IMR-90 (cell line): Measurements from ENCODE around the gene BCL2L11. TPM values are rescaled to one million over a fixed set of nuclear protein-coding genes. Genes with fewer than 3 reads are reported as not detected.

Source experiments
- ATAC-seq: fragments of 200-7000 bp; cut with Tn5 transposase; 2 replicates; pipeline ENCODE4 v1.9.1; 2020; ENCODE audit warnings: low read depth, mild to moderate bottlenecking, moderate library complexity
- BruUV-seq: library from RNA; stranded (reverse); fragments of 400-500 nt; replicated peaks from 2 replicates; lab custom pipeline; 2021; lab: Mats Ljungman, UMichigan
- CTCF ChIA-PET: fragments of 300-600 bp; formaldehyde crosslinking; extraction: SDS; loops from one replicate; lab custom pipeline; 2021; ENCODE audit warnings: antibody characterized with exemption; lab: Yijun Ruan, JAX
- POLR2A ChIA-PET: fragments of 300-600 bp; sonication (Branson Sonifier 250); formaldehyde crosslinking; loops from one replicate; lab custom pipeline; 2022; ENCODE audit warnings: antibody characterized with exemption; ENCODE audit not compliant: unreplicated experiment; lab: Charles Lee
- DNase-seq: peaks from one replicate; pipeline ENCODE4 v3.0.0; 2013
- H2AFZ ChIP-seq: replicated peaks from 2 replicates; pipeline ENCODE3; 2013; ENCODE audit warnings: low read length, mild to moderate bottlenecking; ENCODE audit not compliant: poor library complexity
- H2AK5ac ChIP-seq: 2 replicates; pipeline ENCODE4 v1.6.1; 2013; ENCODE audit warnings: low read depth, low read length, inconsistent platforms
- H2AK9ac ChIP-seq: replicated peaks from 2 replicates; pipeline ENCODE3; 2013; ENCODE audit warnings: mild to moderate bottlenecking, low read depth, low read length, moderate library complexity; ENCODE audit not compliant: poor library complexity
- H2BK120ac ChIP-seq: 2 replicates; pipeline ENCODE4 v1.6.1; 2013; ENCODE audit warnings: low read depth, low read length, inconsistent platforms
- H2BK15ac ChIP-seq: 3 replicates; pipeline ENCODE4 v1.6.1; 2013; ENCODE audit warnings: low read depth, low read length, inconsistent platforms
- H2BK20ac ChIP-seq: 2 replicates; pipeline ENCODE4 v1.6.1; 2013; ENCODE audit warnings: low read depth, mild to moderate bottlenecking, inconsistent platforms, low read length, moderate library complexity
- H2BK5ac ChIP-seq: 2 replicates; pipeline ENCODE4 v1.6.1; 2013; ENCODE audit warnings: mild to moderate bottlenecking, low read depth, low read length, inconsistent platforms; ENCODE audit not compliant: poor library complexity, severe bottlenecking
- H3K14ac ChIP-seq: replicated peaks from 2 replicates; pipeline ENCODE4 v1.6.1; 2013; ENCODE audit warnings: low read depth, low read length, inconsistent platforms
- H3K18ac ChIP-seq: 2 replicates; pipeline ENCODE4 v1.6.1; 2013; ENCODE audit warnings: low read depth, low read length, control low read depth
- H3K23ac ChIP-seq: 2 replicates; pipeline ENCODE4 v1.6.1; 2013; ENCODE audit warnings: low read depth, low read length, inconsistent platforms
- H3K27ac ChIP-seq: 2 replicates; pipeline ENCODE4 v1.5.1; 2013; ENCODE audit warnings: mild to moderate bottlenecking, control low read depth, low read length; ENCODE audit not compliant: insufficient read depth
- H3K27me3 ChIP-seq: 2 replicates; pipeline ENCODE4 v1.6.1; 2013; ENCODE audit warnings: low read length; ENCODE audit not compliant: control insufficient read depth, insufficient read depth
- H3K36me3 ChIP-seq: 2 replicates; pipeline ENCODE4 v1.6.1; 2013; ENCODE audit warnings: low read length, mixed read lengths; ENCODE audit not compliant: control insufficient read depth, insufficient read depth
- H3K4ac ChIP-seq: 2 replicates; pipeline ENCODE4 v1.6.1; 2013; ENCODE audit warnings: low read depth, low read length, inconsistent platforms
- H3K4me1 ChIP-seq: 2 replicates; pipeline ENCODE4 v1.6.1; 2013; ENCODE audit warnings: low read length, mixed read lengths; ENCODE audit not compliant: control insufficient read depth, insufficient read depth
- H3K4me2 ChIP-seq: 2 replicates; pipeline ENCODE4 v1.6.1; 2013; ENCODE audit warnings: low read depth, mild to moderate bottlenecking, control low read depth, low read length, moderate library complexity
- H3K4me3 ChIP-seq: 2 replicates; pipeline ENCODE4 v1.5.1; 2013; ENCODE audit warnings: low read depth, mild to moderate bottlenecking, control low read depth, low read length, moderate library complexity; ENCODE audit not compliant: insufficient read depth
- H3K56ac ChIP-seq: 2 replicates; pipeline ENCODE4 v1.6.1; 2013; ENCODE audit warnings: low read length, inconsistent platforms; ENCODE audit not compliant: insufficient read depth; ENCODE audit errors: extremely low read depth
- H3K79me1 ChIP-seq, 2 experiments: 2 replicates each; pipeline ENCODE4 v1.6.1; 2013; ENCODE audit warnings: low read length in 2 of 2, inconsistent platforms in 1 of 2, low read depth in 1 of 2
- H3K9ac ChIP-seq: 2 replicates; pipeline ENCODE4 v1.6.1; 2013; ENCODE audit warnings: low read depth, low read length, control low read depth
- H3K9me1 ChIP-seq: 2 replicates; pipeline ENCODE4 v1.6.1; 2013; ENCODE audit warnings: low read length, inconsistent platforms; ENCODE audit not compliant: insufficient read depth
- H3K9me3 ChIP-seq: 2 replicates; pipeline ENCODE4 v1.6.1; 2013; ENCODE audit warnings: low read length; ENCODE audit not compliant: control insufficient read depth, insufficient read depth
- H4K20me1 ChIP-seq: 2 replicates; pipeline ENCODE4 v1.6.1; 2013; ENCODE audit warnings: low read length, inconsistent platforms; ENCODE audit not compliant: insufficient read depth
- H4K5ac ChIP-seq: 2 replicates; pipeline ENCODE4 v1.6.1; 2013; ENCODE audit warnings: mild to moderate bottlenecking, low read depth, low read length, control low read depth
- H4K8ac ChIP-seq, 2 experiments: 2 replicates each; pipeline ENCODE4 v1.6.1; 2013; ENCODE audit warnings: low read depth in 2 of 2, low read length in 2 of 2, control low read depth in 1 of 2, inconsistent platforms in 1 of 2
- H4K91ac ChIP-seq: 2 replicates; pipeline ENCODE4 v1.6.1; 2013; ENCODE audit warnings: low read depth, low read length, inconsistent platforms; ENCODE audit not compliant: insufficient read depth
- BHLHE40 ChIP-seq: fragments of 150-350 bp; IDR thresholded peaks from 2 replicates; pipeline ENCODE4 v1.6.1; 2016; ENCODE audit warnings: mild to moderate bottlenecking, low read depth, low read length
- CEBPB ChIP-seq: IDR thresholded peaks from 2 replicates; pipeline ENCODE4 v1.6.1; 2012; ENCODE audit warnings: low read depth, low read length, improper control_type of control experiment
- ELK1 ChIP-seq: fragments of 150-350 bp; IDR thresholded peaks from 2 replicates; pipeline ENCODE4 v1.6.1; 2016; ENCODE audit warnings: low read depth, mild to moderate bottlenecking, low read length, moderate library complexity, borderline replicate concordance
- MAFK ChIP-seq: IDR thresholded peaks from 2 replicates; pipeline ENCODE4 v1.6.1; 2012; ENCODE audit warnings: low read depth, low read length, improper control_type of control experiment
- NFE2L2 ChIP-seq: fragments of 150-350 bp; IDR thresholded peaks from 2 replicates; pipeline ENCODE4 v1.6.1; 2016; ENCODE audit warnings: low read depth, mild to moderate bottlenecking, low read length
- RAD21 ChIP-seq: IDR thresholded peaks from 2 replicates; pipeline ENCODE4 v1.6.1; 2012; ENCODE audit warnings: low read length, improper control_type of control experiment
- RCOR1 ChIP-seq: IDR thresholded peaks from 2 replicates; pipeline ENCODE4 v1.6.1; 2012; ENCODE audit warnings: mild to moderate bottlenecking, low read length, improper control_type of control experiment; ENCODE audit not compliant: insufficient replicate concordance
- RFX5 ChIP-seq: IDR thresholded peaks from 2 replicates; pipeline ENCODE4 v1.8.0; 2012; ENCODE audit warnings: low read depth, mild to moderate bottlenecking, low read length, moderate library complexity
- SMC3 ChIP-seq: fragments of 150-350 bp; IDR thresholded peaks from 2 replicates; pipeline ENCODE4 v1.6.1; 2016; ENCODE audit warnings: low read depth, mild to moderate bottlenecking, antibody characterized with exemption, low read length, moderate library complexity
- USF2 ChIP-seq: fragments of 150-350 bp; IDR thresholded peaks from 2 replicates; pipeline ENCODE4 v1.6.1; 2017; ENCODE audit warnings: mild to moderate bottlenecking, antibody characterized with exemption, low read length, low read depth
- WGBS, 2 experiments: methylation state at CpG; one replicate each; pipeline versions ENCODE4 v1.1.5 to v1.1.7; 2013; ENCODE audit warnings: missing lambda C conversion rate in 2 of 2; ENCODE audit not compliant: insufficient read length in 1 of 2; ENCODE audit errors: extremely low coverage in 2 of 2; 5-methylcytosine and 5-hydroxymethylcytosine counted together
- dilution Hi-C: fragments of 300-500 bp; cut with HindIII; formaldehyde crosslinking; loops from one replicate; pipeline ENCODE4 v1.14.3; 2018; ENCODE audit warnings: low sequenced_read_pairs; ENCODE audit not compliant: unreplicated experiment
- in situ Hi-C: fragments of 300-500 bp; cut with MboI; formaldehyde crosslinking; loops from 3 replicates; pipeline ENCODE4 v1.14.3; 2019; ENCODE audit warnings: low sequenced_read_pairs, inconsistent platforms, mixed read lengths
- intact Hi-C: fragments of 100-400 bp; cut with micrococcal nuclease; formaldehyde crosslinking; loops from 2 replicates; pipeline ENCODE4 v1.10.0; 2022
- polyA plus RNA-seq, 3 experiments: library from polyadenylated mRNA; depleted of rRNA; stranded (reverse); fragments of >200 nt; gene quantifications; 2 replicates each; pipeline ENCODE4 v1.2.3, GENCODE V29; 2012; ENCODE audit warnings: low replicate concordance in 1 of 3
- total RNA-seq: library from RNA; depleted of rRNA; stranded (reverse); fragments of >200 nt; gene quantifications from 2 replicates; pipeline ENCODE4 v1.2.3, GENCODE V29; 2012
- TF ChIP-seq, protein P1 (sequence below): conservative IDR thresholded peaks from 2 replicates; pipeline ENCODE4 v1.5.1; 2012; ENCODE audit warnings: mild to moderate bottlenecking, low read depth, low read length, improper control_type of control experiment

Gene BCL2L11
- total and polyA plus RNA-seq, 2 of the 4 experiments (the other 2 are of a cell fraction): 1.1 to 1.7 TPM

GRCh38 chr2:111207851-111208250, 87.1 kb downstream of the BCL2L11 start:
- dilution Hi-C loops: no loop called here
- H4K91ac ChIP-seq: no peak overlapping the region

More at GRCh38 chr2:111207851-111208250, 87.1 kb downstream of the BCL2L11 start:
- Histone ChIP-seq H3K4ac (no peak overlapping the region), H4K8ac (no peak overlapping the region), H3K36me3 (peaks cover 13% of the 10 kb centered on the region), H2AFZ (no peak overlapping the region), H3K23ac (no peak overlapping the region), H2BK20ac (no peak overlapping the region), H3K14ac (no peak overlapping the region), H3K56ac (no peak overlapping the region), H4K5ac (no peak overlapping the region), H3K9me3 (no peaks in the 10 kb centered on the region), H3K27me3 (no peaks in the 10 kb centered on the region), H2BK5ac (no peak overlapping the region), H2BK15ac (no peak overlapping the region), H2AK5ac (no peak overlapping the region), H3K4me2 (no peak overlapping the region), H3K9me1 (peaks cover 4% of the 10 kb centered on the region), H3K4me1 (peaks cover 3% of the 10 kb centered on the region), H2AK9ac (no peak overlapping the region), H2BK120ac (no peak overlapping the region), H3K4me3 (no peak overlapping the region), H3K27ac (no peak overlapping the region), H3K79me1 (peaks cover 7 to 22% of the 10 kb centered on the region in 2 experiments; a peak in 2 of 4 replicates), H4K20me1 (peaks cover 18% of the 10 kb centered on the region), H3K9ac (no peak overlapping the region), H3K18ac (no peak overlapping the region)
- intact Hi-C loops: loop anchor here (5.0 kb wide), 1 partner anchor 61 kb away; no protein-coding TSS in a partner anchor
- ATAC-seq: no peak
- POLR2A ChIA-PET: interaction anchor here (0.7 kb wide), 1 partner anchor 12 kb away, joined by 3 read pairs; no protein-coding TSS in a partner anchor
- CTCF ChIA-PET: no interaction called here
- no TSS peak for BruUV-seq
- 100% methylated on average over 1 of the region's 1 CpG; no CpG with 5 or more reads in 1 of the 2 experiments for WGBS, 2 experiments
- in situ Hi-C loops: no loop called here
- DNase-seq: no peak
- no peak for TF ChIP-seq SMC3
- TF ChIP-seq MAFK: no peak
- TF ChIP-seq, protein P1, sequence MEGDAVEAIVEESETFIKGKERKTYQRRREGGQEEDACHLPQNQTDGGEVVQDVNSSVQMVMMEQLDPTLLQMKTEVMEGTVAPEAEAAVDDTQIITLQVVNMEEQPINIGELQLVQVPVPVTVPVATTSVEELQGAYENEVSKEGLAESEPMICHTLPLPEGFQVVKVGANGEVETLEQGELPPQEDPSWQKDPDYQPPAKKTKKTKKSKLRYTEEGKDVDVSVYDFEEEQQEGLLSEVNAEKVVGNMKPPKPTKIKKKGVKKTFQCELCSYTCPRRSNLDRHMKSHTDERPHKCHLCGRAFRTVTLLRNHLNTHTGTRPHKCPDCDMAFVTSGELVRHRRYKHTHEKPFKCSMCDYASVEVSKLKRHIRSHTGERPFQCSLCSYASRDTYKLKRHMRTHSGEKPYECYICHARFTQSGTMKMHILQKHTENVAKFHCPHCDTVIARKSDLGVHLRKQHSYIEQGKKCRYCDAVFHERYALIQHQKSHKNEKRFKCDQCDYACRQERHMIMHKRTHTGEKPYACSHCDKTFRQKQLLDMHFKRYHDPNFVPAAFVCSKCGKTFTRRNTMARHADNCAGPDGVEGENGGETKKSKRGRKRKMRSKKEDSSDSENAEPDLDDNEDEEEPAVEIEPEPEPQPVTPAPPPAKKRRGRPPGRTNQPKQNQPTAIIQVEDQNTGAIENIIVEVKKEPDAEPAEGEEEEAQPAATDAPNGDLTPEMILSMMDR: no peak
- TF ChIP-seq RFX5: no peak
- no peak for TF ChIP-seq RAD21
- TF ChIP-seq BHLHE40: no peak
- TF ChIP-seq USF2: no peak
- TF ChIP-seq RCOR1: no peak
- TF ChIP-seq NFE2L2: no peak
- no peak for TF ChIP-seq ELK1
- no peak for TF ChIP-seq CEBPB
